ENCODE measurements around the gene STXBP6. TPM values are rescaled to one million over a fixed set of nuclear protein-coding genes. Genes with fewer than 3 reads are reported as not detected.

STXBP6 gene
- total and polyA plus RNA-seq, 7 experiments from 2014 or later: not detected

DNA sequence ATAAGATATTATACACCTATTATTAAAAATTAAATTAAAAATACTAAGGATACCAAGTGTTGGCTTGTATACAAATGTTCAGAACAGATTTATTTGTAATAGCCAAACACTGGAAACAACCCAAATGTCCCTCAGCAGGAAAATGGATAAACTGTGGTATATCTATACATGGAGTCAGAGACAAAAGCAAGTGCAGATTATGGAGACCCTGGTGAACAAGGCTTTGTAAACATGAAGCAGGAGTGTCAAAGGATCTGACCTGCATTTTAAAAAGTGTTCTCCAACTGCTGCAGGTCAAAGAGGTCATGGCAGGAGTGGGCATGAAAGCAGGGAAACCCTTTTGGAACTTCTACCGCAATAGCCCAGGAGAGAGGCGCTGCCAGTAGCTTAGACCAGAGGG is 181.6 kb downstream of the STXBP6 start:
- Mint-ChIP-seq H3K9me3 (no peaks in the 10 kb centered on the region), H3K4me3 (no peak overlapping the region), H3K27me3 (peaks cover 4 to 24% (median 12%) of the 10 kb centered on the region in 5 donors), H3K4me1 (no peaks in the 10 kb centered on the region), H3K36me3 (no peaks in the 10 kb centered on the region), H3K27ac (no peak overlapping the region)
- CTCF ChIA-PET: no interaction called here
- H3K27ac ChIP-seq (ENCODE audit: low read depth, low read length): no peak overlapping the region
- H3K9me3 ChIP-seq (ENCODE audit: control insufficient read depth in 2 of 3, low read length in 3 of 3): no peaks in the 10 kb centered on the region
- no peaks in the 10 kb centered on the region for H3K27me3 ChIP-seq (ENCODE audit: control insufficient read depth in 2 of 2, insufficient read depth in 2 of 2, low read length in 2 of 2)
- ATAC-seq (no peak), DNase-seq (no peak)
- H3K4me1 ChIP-seq (ENCODE audit: control insufficient read depth in 2 of 2, insufficient read depth in 2 of 2, low read length in 2 of 2): no peaks in the 10 kb centered on the region
- intact Hi-C loops (cut with micrococcal nuclease): no loop called here
- no peak overlapping the region for H3K4me3 ChIP-seq (ENCODE audit: low read length)
- H3K36me3 ChIP-seq (ENCODE audit: control insufficient read depth in 2 of 3, insufficient read depth in 3 of 3, low read length in 3 of 3): no peaks in the 10 kb centered on the region
- POLR2A ChIA-PET: no interaction called here

DNA sequence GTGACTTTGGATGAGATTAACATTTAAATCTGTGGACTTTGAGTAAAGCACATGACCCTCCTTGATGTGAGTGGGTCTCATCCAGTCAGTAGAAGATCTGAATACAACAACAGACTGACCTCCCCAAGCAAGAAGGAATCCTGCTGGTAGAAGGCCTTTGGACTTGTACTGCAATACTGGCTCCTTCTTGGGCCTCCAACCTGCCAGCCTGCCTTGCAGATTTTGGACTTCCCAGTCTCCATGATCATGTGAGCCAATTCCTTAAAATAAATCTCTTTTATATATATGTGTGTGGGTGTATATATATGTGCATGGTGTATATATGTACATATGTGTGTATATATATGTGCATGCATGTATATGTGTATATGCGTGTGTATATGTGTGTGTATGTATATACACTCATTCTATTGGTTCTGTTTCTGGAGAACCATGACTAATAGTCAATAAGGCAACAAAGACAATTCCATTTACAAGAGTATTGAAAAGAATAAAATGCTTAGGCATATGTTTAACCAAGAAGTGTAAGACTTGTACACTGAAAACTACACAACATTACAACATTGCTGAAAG is 183.8 kb downstream of the STXBP6 start:
- DNase-seq (no peak), ATAC-seq (no peak)
- Histone ChIP-seq H3K4me1 (ENCODE audit: control insufficient read depth in 2 of 2, insufficient read depth in 2 of 2, low read length in 2 of 2) (no peaks in the 10 kb centered on the region), H3K4me3 (ENCODE audit: low read length) (no peak overlapping the region), H3K9me3 (ENCODE audit: control insufficient read depth in 2 of 3, low read length in 3 of 3) (no peaks in the 10 kb centered on the region), H3K36me3 (ENCODE audit: control insufficient read depth in 2 of 3, insufficient read depth in 3 of 3, low read length in 3 of 3) (no peaks in the 10 kb centered on the region), H3K27me3 (ENCODE audit: control insufficient read depth in 2 of 2, insufficient read depth in 2 of 2, low read length in 2 of 2) (no peaks in the 10 kb centered on the region), H3K27ac (ENCODE audit: low read depth, low read length) (no peak overlapping the region)
- ChIA-PET CTCF (no interaction called here), POLR2A (no interaction called here)
- no peaks in the 10 kb centered on the region for H3K9me3 Mint-ChIP-seq
- H3K36me3 Mint-ChIP-seq: no peaks in the 10 kb centered on the region
- H3K4me1 Mint-ChIP-seq: no peaks in the 10 kb centered on the region
- H3K27me3 Mint-ChIP-seq: peaks cover 4 to 12% (median 11%) of the 10 kb centered on the region in 5 donors
- no peak overlapping the region for H3K4me3 Mint-ChIP-seq
- intact Hi-C loops (cut with micrococcal nuclease): no loop called here
- H3K27ac Mint-ChIP-seq: no peak overlapping the region

DNA sequence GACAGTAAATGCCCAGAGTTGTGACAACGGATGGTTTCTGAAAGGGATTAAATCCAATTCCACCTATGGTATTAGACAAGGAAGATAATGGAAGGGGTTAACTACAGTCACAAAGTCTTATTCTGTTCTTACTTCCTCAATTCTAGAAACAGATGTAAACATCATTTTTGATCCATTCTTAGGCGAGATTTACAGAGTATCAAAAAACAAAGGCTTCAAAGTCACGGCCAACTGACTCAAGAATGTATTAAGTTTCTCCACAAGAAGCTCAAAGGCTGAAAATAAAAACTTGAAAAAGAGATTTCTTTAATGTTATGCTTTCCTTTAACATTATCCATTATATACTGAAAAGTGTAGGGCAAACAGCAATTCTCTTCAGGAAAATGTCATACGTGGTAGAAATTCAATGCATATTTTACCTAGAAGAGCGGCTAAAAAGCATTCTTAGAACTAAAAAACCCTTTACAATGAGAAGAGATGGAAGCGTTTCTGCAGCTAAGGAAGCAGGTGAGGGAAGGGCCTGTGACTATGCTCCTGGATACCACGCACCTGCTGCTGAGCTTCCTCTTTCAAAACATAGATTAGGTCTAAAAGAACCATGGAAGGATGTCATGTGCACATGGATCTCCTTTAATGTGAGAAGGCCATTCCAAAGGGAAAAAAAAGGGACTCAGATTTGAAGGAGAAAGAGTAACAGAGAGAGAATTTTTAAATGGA is 185.8 kb downstream of the STXBP6 start:
- Mint-ChIP-seq H3K4me1 (no peaks in the 10 kb centered on the region), H3K27me3 (peaks cover 4 to 17% (median 11%) of the 10 kb centered on the region in 5 donors), H3K27ac (no peak overlapping the region), H3K36me3 (no peaks in the 10 kb centered on the region), H3K9me3 (no peaks in the 10 kb centered on the region), H3K4me3 (no peak overlapping the region)
- H3K36me3 ChIP-seq (ENCODE audit: control insufficient read depth in 2 of 3, insufficient read depth in 3 of 3, low read length in 3 of 3): no peaks in the 10 kb centered on the region
- ATAC-seq: no peak
- intact Hi-C loops (cut with micrococcal nuclease): no loop called here
- CTCF ChIA-PET: no interaction called here
- no peak overlapping the region for H3K27ac ChIP-seq (ENCODE audit: low read depth, low read length)
- H3K27me3 ChIP-seq (ENCODE audit: control insufficient read depth in 2 of 2, insufficient read depth in 2 of 2, low read length in 2 of 2): no peaks in the 10 kb centered on the region
- no peaks in the 10 kb centered on the region for H3K4me1 ChIP-seq (ENCODE audit: control insufficient read depth in 2 of 2, insufficient read depth in 2 of 2, low read length in 2 of 2)
- no peak overlapping the region for H3K4me3 ChIP-seq (ENCODE audit: low read length)
- DNase-seq: no peak
- no peaks in the 10 kb centered on the region for H3K9me3 ChIP-seq (ENCODE audit: control insufficient read depth in 2 of 3, low read length in 3 of 3)
- POLR2A ChIA-PET: no interaction called here

DNA sequence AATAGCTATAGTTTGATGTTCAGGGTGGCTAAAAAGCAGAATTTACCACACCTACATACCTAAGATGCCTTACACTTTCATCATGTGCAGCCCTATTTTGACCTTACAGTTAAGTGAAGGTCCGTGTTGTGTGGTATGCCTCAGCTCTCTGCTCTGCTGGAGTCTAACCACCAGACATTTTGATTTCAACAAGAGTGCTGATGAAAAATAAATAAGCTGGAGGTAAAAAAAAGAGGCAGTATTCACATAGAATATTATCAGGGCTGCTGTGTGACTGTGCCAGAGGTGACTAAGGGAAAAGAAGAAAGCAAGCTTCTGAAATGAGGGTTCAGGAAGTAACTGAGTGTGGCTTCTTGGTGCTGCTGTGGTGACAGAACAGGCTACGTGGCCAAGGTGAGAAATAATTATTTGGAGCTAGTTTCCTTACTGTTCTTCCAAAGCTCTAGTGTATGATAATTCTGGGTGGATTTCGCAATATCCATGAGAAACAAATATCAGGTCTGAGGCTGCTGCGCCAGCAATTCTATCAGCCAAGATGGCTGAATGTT is 188.8 kb downstream of the STXBP6 start:
- Histone ChIP-seq H3K36me3 (ENCODE audit: control insufficient read depth in 2 of 3, insufficient read depth in 3 of 3, low read length in 3 of 3) (no peaks in the 10 kb centered on the region), H3K4me3 (ENCODE audit: low read length) (no peak overlapping the region), H3K9me3 (ENCODE audit: control insufficient read depth in 2 of 3, low read length in 3 of 3) (no peaks in the 10 kb centered on the region), H3K27me3 (ENCODE audit: control insufficient read depth in 2 of 2, insufficient read depth in 2 of 2, low read length in 2 of 2) (no peaks in the 10 kb centered on the region), H3K27ac (ENCODE audit: low read depth, low read length) (no peak overlapping the region), H3K4me1 (ENCODE audit: control insufficient read depth in 2 of 2, insufficient read depth in 2 of 2, low read length in 2 of 2) (no peaks in the 10 kb centered on the region)
- H3K4me1 Mint-ChIP-seq: no peaks in the 10 kb centered on the region
- no peak overlapping the region for H3K4me3 Mint-ChIP-seq
- H3K36me3 Mint-ChIP-seq: no peaks in the 10 kb centered on the region
- DNase-seq (no peak), ATAC-seq (no peak)
- intact Hi-C loops (cut with micrococcal nuclease): no loop called here
- H3K27ac Mint-ChIP-seq: no peak overlapping the region
- ChIA-PET CTCF (no interaction called here), POLR2A (no interaction called here)
- H3K9me3 Mint-ChIP-seq: no peaks in the 10 kb centered on the region
- peaks cover 4 to 30% (median 24%) of the 10 kb centered on the region in 5 donors for H3K27me3 Mint-ChIP-seq

DNA sequence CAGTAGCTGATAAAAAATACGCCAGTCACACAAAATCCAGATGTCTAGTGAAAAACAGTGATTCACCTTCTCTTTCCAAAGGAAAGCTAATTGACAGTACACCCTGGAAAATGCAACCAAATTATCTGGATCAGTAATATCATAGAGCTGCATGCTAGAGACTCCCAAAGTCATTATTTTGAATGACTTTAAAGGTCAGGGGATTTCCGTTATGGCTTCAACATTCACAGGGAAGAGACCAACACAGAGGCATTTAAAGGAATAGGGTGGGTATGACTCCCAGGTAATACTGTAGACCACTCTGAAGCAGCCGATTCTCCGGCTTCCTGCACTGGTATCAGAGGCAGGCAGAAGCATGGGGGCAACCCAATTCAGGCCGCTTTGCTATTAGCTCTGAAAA is 190.4 kb downstream of the STXBP6 start:
- intact Hi-C loops (cut with micrococcal nuclease): no loop called here
- H3K4me3 Mint-ChIP-seq: no peak overlapping the region
- no peaks in the 10 kb centered on the region for H3K9me3 ChIP-seq (ENCODE audit: control insufficient read depth in 2 of 3, low read length in 3 of 3)
- DNase-seq (no peak), ATAC-seq (no peak)
- no peak overlapping the region for H3K4me3 ChIP-seq (ENCODE audit: low read length)
- ChIA-PET POLR2A (no interaction called here), CTCF (no interaction called here)
- no peak overlapping the region for H3K27ac ChIP-seq (ENCODE audit: low read depth, low read length)
- H3K4me1 Mint-ChIP-seq: no peaks in the 10 kb centered on the region
- no peaks in the 10 kb centered on the region for H3K36me3 Mint-ChIP-seq
- no peaks in the 10 kb centered on the region for H3K4me1 ChIP-seq (ENCODE audit: control insufficient read depth in 2 of 2, insufficient read depth in 2 of 2, low read length in 2 of 2)
- H3K36me3 ChIP-seq (ENCODE audit: control insufficient read depth in 2 of 3, insufficient read depth in 3 of 3, low read length in 3 of 3): no peaks in the 10 kb centered on the region
- H3K9me3 Mint-ChIP-seq: no peaks in the 10 kb centered on the region
- H3K27ac Mint-ChIP-seq: no peak overlapping the region
- H3K27me3 ChIP-seq (ENCODE audit: control insufficient read depth in 2 of 2, insufficient read depth in 2 of 2, low read length in 2 of 2): no peaks in the 10 kb centered on the region
- H3K27me3 Mint-ChIP-seq: peaks cover 10 to 37% (median 24%) of the 10 kb centered on the region in 5 donors

DNA sequence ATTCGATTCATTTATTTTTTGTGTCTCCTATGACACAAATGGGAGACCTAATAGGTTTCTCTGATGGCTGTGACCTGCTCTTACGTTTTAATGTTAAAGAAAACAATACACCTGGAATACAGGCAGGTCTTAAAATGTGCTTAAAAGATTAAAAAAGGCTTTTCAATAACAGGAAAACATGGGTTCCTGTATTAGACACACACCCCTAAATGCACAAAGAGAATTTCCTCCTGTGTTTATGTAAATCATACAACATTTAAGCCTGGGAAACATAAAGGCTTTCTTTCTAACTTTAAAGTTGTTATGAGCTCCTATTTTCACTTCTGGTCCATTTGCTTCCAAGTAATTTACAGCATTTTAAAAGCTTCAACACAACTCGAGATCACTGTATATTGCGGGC is 191.3 kb downstream of the STXBP6 start:
- Histone ChIP-seq H3K27ac (ENCODE audit: low read depth, low read length) (no peak overlapping the region), H3K36me3 (ENCODE audit: control insufficient read depth in 2 of 3, insufficient read depth in 3 of 3, low read length in 3 of 3) (no peaks in the 10 kb centered on the region), H3K4me3 (ENCODE audit: low read length) (no peak overlapping the region), H3K4me1 (ENCODE audit: control insufficient read depth in 2 of 2, insufficient read depth in 2 of 2, low read length in 2 of 2) (no peaks in the 10 kb centered on the region), H3K27me3 (ENCODE audit: control insufficient read depth in 2 of 2, insufficient read depth in 2 of 2, low read length in 2 of 2) (no peaks in the 10 kb centered on the region), H3K9me3 (ENCODE audit: control insufficient read depth in 2 of 3, low read length in 3 of 3) (no peaks in the 10 kb centered on the region)
- Mint-ChIP-seq H3K36me3 (no peaks in the 10 kb centered on the region), H3K4me1 (no peaks in the 10 kb centered on the region), H3K27me3 (peaks cover 6 to 43% (median 29%) of the 10 kb centered on the region in 5 donors), H3K9me3 (no peaks in the 10 kb centered on the region), H3K27ac (no peak overlapping the region), H3K4me3 (no peak overlapping the region)
- DNase-seq (no peak), ATAC-seq (no peak)
- ChIA-PET POLR2A (no interaction called here), CTCF (no interaction called here)
- intact Hi-C loops (cut with micrococcal nuclease): no loop called here

DNA sequence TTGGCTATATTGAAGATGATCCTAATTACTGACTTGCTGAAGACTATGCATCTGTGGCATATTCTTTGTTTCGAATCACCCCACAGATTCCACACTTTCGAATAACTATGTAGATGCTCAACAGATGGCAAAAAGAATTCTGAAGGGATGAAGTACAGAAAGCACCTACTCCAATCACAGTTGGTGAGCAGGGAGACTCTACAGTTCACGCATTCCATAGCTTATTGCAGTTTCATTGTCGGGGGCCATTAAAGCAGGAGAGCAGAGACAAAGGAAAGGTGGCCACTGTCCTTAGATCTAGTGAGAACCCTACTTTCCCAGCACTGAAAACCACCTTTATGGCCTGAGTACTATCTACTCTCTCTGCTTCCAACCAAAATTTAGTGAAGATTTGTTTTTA is 191.9 kb downstream of the STXBP6 start:
- intact Hi-C loops (cut with micrococcal nuclease): no loop called here
- no peaks in the 10 kb centered on the region for H3K27me3 ChIP-seq (ENCODE audit: control insufficient read depth in 2 of 2, insufficient read depth in 2 of 2, low read length in 2 of 2)
- H3K9me3 ChIP-seq (ENCODE audit: control insufficient read depth in 2 of 3, low read length in 3 of 3): no peaks in the 10 kb centered on the region
- no peaks in the 10 kb centered on the region for H3K36me3 ChIP-seq (ENCODE audit: control insufficient read depth in 2 of 3, insufficient read depth in 3 of 3, low read length in 3 of 3)
- DNase-seq: no peak
- H3K27me3 Mint-ChIP-seq: peaks cover 6 to 45% (median 30%) of the 10 kb centered on the region in 5 donors
- no peak for ATAC-seq
- H3K27ac ChIP-seq (ENCODE audit: low read depth, low read length): no peak overlapping the region
- no peaks in the 10 kb centered on the region for H3K36me3 Mint-ChIP-seq
- no peak overlapping the region for H3K4me3 Mint-ChIP-seq
- no peak overlapping the region for H3K4me3 ChIP-seq (ENCODE audit: low read length)
- ChIA-PET POLR2A (no interaction called here), CTCF (no interaction called here)
- no peaks in the 10 kb centered on the region for H3K4me1 Mint-ChIP-seq
- H3K9me3 Mint-ChIP-seq: no peaks in the 10 kb centered on the region
- H3K4me1 ChIP-seq (ENCODE audit: control insufficient read depth in 2 of 2, insufficient read depth in 2 of 2, low read length in 2 of 2): no peaks in the 10 kb centered on the region
- no peak overlapping the region for H3K27ac Mint-ChIP-seq
